ENCODE measurements around the gene TMC8.
"Not testable (repeated sequence)": the region's sequence is repeated elsewhere in the genome, so short reads cannot be mapped to it uniquely, and the experiment has no call there.

Gene TMC8

DNA sequence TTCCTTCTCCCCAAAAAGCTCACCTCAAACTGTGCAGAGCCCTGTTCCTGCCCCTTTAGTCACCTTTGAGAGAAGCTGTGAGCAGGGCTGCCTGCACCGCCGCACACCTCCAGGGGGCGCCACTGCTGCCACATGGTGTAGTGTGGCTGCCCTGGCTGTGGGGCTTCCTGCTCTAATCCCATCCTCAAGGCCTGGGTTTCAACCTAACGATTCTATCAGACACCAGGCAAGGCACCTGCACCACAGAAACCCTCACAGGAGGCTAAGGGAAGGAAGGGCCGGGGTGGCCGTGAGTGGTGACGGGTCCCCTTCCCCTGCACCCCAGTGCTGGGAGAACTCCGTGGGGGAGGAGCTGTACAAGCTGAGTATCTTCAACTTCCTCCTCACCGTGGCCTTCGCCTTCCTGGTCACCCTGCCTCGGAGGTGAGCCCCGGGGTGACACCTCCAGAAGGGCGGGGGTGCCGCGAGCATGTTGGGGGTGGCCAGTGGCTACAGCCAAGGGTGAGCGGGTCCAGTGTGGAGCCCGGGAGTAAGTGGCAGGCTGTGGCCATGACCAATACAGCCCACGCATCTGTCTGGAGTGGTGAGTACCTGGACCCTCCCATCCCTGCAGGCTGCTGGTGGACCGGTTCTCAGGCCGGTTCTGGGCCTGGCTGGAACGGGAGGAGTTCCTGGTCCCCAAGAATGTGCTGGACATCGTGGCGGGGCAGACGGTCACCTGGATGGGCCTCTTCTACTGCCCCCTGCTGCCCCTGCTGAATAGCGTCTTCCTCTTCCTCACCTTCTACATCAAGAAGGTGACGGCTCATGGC lies 7.0 kb downstream of the TMC8 start:
- no peak for DNase-seq

- no peak for DNase-seq
Measured at GRCh38 chr17:78138204-78139060, 7.9 kb downstream of the TMC8 start.

DNA sequence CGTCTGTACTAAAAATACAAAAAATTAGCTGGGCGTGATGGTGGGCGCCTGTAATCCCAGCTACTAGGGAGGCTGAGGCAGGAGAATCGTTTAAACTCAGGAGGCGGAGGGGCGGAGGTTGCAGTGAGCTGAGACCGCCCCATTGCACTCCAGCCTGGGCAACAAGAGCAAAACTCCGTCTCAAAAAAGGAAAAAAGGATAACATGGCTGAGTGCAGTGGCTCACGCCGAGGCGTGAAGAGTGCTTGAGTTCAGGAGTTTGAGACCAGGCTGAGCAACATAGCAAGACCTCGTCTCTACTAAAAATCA lies 9.2 kb downstream of the TMC8 start:
- DNase-seq: not testable (repeated sequence)

DNA sequence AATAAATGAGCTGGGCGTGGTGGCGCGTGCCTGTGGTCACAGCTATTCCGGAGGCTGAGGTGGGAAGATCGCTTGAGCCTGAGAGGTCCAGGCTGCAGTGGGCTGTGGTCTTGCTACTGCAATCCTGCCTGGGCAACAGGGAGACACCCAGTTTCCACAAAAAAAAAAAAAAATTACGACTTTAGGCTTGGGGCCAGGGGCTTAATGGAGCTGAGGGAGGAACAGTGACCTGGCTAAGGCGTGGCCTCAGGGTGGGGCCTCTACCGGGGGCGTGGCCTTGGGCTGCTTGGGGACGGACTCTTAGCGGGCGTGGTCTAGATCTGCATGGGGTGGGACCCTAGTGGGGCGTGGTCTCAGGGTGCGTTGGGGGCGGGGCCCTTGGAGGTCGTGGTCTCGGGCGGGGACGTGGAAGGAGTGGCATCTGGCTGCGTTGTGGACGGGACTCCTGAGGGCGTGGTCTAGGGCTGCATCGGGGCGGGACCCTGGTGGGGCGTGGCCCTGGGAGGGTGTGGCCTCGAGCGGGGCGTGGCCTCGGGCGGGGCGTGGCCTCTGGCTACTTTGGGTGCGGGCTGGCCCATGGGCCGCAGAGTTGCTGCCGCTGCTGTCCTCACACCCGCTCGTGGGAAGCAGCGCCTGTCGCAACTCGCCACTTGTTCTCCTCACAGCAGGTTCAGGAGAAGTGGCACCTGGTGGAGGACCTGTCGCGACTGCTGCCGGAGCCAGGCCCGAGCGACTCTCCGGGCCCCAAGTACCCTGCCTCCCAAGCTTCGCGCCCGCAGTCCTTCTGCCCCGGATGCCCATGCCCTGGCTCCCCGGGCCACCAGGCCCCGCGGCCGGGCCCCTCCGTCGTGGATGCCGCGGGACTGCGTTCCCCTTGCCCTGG lies 9.8 kb downstream of the TMC8 start:
- peak; percentile 64 to 82 for DNase-seq

DNA sequence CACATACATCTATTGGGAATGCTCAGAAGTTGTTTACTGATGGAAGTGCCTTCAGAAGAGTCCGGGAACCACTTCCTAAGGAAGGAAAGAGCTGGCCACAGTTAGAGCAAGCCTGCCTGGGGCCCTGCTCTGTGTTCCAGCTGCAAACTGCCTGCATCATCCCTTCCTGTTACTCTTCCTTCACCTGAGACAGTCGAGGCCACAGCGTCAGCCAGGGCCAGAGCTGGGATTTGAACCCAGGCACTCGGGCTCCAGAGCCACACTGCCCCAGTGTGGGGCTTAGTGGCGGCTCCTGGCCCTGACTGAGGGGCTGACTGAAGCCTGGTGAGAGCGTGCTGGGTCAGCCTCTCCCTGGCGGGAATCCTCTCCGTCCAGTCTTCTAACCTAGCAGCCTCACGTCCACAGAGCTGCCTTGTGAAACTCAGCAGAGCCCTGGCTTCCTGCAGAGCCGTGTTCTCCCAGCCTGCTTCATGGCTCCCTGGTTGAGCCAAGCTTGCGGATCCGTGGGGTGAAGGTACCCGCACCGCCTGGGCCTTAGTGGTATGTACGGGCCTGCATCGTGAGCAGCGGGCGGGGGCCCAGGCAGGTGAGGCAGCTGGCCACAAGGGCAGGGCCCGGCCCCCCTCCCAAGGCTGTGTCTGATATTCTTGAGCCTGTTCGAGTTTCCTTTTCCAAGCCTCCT lies 11.0 kb downstream of the TMC8 start:
- no peak for DNase-seq

- no peak for DNase-seq
Measured at GRCh38 chr17:78142119-78142861, 11.7 kb downstream of the TMC8 start.

GRCh38 chr17:78143214-78144146 lies 12.9 kb downstream of the TMC8 start:
- no peak for DNase-seq

GRCh38 chr17:78144147-78144719 lies 13.7 kb downstream of the TMC8 start:
- no peak for DNase-seq

GRCh38 chr17:78144736-78145641 lies 14.4 kb downstream of the TMC8 start:
- DNase-seq: no peak

DNA sequence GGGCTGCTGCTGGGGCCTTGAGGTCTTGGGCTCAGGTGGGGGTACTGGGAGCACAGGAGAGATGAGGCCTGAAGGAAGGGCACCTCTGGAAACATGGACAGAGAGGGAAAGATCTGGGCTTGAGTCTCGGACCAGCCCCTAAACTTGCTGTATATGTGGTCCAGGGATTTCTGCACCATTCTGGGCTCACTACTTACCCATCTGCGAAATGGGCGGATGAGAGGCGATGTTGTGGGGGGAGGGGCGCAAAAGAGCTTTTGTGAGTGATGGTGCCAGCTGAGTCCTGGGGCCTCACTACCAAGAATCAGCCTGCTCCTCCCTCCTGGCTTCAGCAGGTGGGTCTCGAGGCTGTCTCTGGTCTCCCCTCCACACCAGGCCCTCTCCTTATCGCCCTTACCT lies 15.9 kb downstream of the TMC8 start:
- no peak for DNase-seq

DNA sequence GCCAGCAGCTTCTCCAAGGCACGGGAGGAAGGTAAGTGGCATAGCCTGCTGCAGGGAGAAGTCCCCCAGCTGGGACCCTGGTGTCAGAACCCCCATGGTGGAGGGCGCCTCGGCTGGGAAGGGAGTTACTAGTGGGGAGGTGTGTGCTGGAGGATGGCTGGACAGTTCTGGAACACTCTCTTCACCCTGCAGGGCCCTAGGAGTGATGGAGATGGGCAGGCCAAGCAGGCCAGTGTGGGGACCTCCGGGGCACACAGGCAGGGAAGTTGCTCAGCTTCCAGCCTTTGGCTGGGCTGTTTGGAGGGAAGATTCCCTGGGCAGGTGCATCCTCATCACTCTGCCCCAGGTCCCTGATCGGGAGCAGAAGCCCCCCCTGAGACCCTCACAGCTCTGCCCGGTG lies 16.3 kb downstream of the TMC8 start:
- DNase-seq: no peak

DNA sequence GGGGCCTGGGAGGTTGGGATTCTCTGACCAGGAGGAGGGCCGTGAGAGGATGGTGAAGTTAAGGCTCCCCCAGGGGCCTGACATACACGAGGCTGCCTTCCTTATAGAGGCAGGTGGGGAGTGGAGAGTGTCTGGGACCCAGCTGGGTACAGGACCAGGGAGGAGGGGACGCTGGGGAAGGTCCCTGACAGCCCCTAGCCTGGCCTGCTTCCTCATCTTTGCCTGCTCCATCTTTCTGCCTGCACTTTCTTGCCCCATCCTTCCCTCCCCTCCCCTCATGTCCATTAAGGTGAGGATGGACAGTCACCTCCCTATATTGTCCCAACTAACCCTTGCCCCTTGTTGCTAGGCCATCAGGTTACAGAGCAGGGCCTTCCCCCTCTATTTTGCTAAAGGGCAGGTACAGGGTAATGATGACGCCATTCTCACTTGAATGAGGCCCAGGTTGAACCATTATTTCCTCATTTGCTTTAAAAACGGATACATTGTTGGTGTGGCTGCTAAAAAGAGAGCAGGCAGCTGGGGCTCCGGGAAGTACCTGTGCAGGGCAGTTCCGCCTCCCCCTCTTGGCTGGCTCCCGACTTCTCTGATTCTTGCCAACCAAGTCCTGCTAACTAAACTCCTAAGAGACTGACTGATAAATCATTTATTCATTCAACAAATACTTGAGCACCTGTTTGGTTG lies 16.9 kb downstream of the TMC8 start:
- no peak for DNase-seq

GRCh38 chr17:78148286-78149016 lies 17.9 kb downstream of the TMC8 start:
- no peak for DNase-seq

DNA sequence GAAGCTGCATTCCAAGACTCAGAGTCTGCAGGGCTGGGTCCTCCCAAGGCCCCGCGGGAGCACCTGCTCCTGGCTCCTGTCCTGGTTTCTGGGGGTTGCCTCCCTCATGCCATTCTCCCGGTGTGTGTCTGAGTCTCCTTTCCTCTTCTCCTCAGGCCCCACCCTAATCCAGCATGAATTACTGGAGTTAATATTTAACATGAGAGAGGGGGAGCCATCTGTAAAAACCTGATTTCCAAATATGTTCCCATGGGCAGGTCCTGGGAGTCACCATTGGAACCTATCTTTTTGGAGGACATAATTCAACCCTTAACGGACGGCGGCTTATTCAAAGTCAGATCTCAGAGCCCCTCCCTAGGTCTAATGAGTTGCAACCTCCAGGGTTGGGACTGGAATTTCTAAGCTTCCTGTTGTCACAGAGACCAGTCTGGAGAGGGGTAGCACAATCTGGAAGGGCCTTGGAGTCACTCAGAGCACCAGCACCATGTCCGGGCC lies 21.0 kb downstream of the TMC8 start:
- DNase-seq: no peak

GRCh38 chr17:78154903-78155811 lies 24.6 kb downstream of the TMC8 start:
- DNase-seq: no peak

- DNase-seq: no peak
Measured at GRCh38 chr17:78159575-78160158, 29.1 kb downstream of the TMC8 start.

Data from NCI-H2081 (cell line).